Measurements from ENCODE around the gene PEA15.
A peak's percentile ranks its signal among the peaks of the same experiment; 100 is the strongest.

PEA15 gene

DNA sequence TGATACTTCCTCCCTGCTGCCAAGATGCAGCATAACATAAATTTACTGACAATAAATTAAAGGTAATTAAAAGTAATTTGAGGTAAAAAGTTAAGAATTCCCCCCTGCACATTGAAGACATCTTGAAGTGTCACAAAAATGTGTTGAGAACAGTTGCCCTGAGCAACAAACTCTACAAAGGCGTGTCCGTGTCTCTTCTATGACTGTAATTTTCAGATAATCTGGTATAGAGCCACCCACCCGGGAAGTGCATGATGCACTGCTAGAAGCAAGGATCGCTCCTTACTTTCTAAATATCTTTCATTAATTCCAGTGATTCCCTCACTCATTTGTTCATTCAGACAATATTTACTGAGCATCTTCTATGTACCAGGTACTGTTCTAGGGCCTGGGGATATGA, 25.8 kb upstream of the PEA15 start:
- DNase-seq (ENCODE audit: low read depth): no peak

DNA sequence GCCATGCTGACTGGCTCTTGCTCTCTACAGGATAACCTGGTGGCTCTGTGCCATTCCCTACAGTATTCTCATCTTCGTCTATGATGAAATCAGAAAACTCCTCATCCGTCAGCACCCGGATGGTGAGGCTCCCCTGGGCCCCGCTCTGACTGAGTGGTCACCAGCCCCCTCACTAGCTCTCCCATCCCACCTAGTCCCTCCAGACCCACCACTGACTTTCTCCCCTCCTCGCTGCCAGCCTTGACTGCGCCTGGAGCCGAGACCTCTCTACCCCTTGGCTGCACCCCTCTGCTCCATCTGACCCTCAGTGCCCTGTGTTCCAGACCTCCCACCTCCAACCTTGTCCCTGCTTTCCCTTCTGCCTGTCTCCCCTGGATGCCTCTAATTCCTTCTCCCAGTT, 18.9 kb upstream of the PEA15 start:
- DNase-seq (ENCODE audit: low read depth): no peak

DNA sequence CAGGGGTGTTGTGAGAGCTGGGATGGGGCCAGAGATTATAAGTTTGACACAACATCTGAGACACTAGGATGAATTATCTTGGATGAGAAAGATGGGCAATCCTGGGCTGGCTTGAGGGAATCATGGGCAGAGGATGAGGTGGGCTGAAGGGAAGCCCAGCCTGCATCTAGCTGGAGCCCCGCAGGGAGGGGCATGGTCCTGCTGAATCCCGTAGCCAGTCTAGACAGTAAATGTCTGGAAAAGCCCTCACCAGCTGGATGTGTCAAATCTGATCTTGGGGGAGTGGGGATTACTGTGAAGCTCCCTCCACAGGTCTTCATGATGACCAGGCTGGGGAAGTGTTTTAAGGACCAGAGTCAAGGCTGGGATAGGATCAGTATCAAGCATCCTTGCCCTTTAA, 18.5 kb upstream of the PEA15 start:
- no peak for DNase-seq (ENCODE audit: low read depth)

DNA sequence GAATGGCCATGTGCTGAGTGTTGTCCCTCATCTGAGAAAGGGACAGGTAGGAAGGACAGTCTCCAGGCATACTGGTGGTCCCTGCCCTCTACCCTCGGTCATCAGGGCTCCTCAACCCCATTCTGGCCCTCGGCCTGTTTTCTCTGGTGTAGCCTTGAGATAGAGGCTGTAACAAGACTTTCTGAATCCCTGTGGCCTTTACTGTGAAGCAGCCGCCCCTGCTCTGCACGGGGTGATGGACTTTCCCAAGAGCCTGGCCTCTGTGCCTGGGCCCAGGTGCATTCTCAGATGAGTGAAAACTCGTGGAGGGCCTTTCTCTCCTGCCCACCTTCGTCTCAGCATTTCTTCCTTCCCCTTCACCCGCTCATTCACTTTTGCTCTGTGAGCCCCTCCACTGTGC, 17.8 kb upstream of the PEA15 start:
- DNase-seq (ENCODE audit: low read depth): no peak

DNA sequence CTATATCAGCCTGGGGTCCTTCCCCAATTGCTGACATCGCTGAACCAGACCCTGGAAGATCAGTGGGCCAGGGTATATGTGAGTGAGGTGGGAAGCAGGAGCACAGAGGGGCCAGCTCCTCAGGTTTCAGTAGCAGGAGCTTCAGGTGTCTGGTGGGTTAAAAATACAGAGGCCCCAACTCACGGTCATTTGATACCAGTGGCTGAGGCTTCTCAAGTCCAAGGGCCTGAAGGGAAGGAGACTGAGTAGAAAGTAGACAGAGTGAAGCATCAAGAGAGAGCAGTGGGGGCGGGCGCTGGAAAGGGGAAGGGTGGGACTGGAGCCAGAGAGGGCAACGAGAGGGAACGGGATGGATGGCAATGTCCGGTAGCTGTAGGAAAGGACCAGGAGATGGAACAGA, 16.8 kb upstream of the PEA15 start:
- no peak for DNase-seq (ENCODE audit: low read depth)

DNA sequence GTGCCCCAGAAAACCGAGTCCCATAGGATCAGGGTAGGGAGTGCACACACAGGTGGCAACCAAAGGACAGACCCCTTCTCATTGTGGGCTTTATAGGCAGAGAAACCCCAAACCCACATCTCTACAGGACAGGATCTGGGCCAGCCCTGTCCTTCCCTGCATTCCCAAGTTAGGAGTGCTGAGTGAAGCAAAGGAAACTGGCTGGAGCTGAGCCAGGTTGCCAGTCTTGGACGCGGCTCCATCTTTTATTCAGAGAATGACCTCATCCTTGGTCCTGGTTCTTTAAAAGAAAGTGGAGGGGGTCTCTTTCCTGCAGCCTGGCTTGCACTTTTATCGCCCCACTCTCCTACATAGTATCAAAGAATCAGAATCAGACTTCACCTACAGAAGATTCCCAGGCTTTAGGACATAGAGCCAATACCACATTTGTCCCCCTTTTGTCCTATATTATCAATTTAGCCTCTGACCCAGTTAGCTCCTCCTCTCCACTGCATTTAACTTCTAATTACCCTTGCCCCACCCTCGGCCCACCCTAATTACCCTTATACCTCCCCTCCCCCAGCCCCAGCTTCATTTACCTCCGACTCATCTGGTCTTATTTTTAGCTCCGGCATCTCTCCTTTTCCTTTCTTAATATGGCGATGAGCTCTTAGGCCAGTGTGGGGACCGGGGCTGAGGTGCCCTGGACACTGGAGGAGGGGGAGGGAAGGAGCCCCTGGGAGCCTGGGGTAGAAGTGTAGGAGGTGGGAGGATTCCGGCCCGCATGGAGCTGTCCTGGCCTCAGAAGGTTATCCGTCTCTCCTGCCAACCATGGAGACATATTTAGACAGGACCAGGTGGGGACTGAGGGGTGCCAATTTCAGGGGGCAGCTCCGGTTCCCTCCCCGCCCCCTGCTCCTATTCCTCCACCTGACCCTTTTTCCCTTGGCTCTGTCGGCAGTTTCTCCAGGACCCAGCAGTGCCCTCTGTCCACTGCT, 15.2 kb upstream of the PEA15 start, which contains the start of gene CASQ1:
Gene CASQ1 (plus strand): TSS at position 927 of the 977 bp plus-strand sequence. CDS start 177 bp downstream, outside the sequence.
- DNase-seq (ENCODE audit: low read depth): peak; percentile 68

DNA sequence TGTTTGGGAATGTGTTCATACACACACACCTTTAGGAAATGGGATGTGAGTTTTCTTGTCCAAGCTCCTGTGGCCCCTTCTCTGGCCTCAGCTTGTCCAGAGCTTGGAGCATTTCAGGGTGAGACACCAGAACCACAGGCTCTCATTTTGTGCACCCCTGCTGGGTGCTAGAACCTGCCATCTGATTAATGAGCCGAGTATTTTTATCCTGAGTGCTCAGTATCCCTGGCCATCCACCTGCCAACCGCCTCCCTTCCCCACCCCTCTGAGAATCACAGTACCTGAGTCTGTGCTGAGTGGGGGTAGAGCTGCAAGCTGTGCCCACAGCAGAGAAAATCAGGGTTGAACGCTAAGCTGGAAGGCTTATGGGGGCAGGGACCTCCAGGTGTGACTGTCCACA, 13.4 kb upstream of the PEA15 start:
- no peak for DNase-seq (ENCODE audit: low read depth)

DNA sequence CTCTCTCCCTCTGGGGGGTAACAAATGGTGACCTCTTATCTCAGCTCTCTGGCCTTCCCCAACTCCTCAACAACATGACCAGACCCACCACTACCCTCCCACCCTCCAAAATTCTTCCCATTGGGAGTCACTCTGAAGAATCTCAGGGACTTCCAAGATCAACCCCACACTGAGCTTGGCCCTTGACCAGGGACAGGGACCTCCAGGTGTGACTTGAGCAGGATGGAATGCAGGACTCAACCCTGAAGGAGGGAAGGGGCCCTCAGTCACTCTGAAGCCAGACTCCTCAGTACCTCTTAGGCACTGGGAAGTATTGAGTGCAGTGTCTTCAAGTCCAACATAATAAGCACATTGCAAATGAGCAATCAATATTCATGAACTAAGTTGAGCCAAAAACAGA, 12.9 kb upstream of the PEA15 start:
- DNase-seq (ENCODE audit: low read depth): no peak

DNA sequence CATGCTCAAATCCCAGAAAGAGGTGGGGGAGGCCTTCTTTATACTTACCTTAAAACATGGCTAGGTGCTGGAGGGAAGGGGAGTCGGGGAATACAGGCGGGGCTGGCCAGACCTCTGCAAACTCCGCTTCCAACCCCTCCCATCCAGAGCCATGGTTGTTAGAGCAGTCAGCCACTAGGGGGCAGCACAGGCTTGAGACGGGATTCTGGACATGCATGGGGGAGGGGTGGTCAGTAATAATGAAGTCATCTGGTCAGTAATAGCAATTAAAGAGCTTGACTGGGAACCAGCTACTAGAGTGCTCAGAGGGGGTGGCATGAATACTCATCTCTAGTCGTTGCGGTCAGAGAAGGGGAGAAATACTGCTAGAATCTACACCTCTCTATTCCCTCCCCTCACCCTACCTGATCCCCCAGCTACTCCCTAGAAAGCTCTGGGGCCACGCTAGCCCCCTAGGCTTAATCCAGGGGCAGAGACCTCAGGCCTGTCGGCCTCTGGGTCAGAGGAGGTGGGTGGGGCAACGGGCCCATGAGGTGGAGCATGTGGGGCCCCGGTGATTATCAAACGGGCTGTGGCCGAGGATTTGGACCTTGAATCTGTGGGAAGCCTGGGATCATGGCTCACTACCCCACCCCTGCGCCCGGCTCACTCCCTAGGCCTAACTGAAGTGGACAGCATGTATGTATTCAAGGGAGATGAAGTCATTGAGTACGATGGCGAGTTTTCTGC, 11.9 kb upstream of the PEA15 start:
- DNase-seq (ENCODE audit: low read depth): peak; percentile 91

DNA sequence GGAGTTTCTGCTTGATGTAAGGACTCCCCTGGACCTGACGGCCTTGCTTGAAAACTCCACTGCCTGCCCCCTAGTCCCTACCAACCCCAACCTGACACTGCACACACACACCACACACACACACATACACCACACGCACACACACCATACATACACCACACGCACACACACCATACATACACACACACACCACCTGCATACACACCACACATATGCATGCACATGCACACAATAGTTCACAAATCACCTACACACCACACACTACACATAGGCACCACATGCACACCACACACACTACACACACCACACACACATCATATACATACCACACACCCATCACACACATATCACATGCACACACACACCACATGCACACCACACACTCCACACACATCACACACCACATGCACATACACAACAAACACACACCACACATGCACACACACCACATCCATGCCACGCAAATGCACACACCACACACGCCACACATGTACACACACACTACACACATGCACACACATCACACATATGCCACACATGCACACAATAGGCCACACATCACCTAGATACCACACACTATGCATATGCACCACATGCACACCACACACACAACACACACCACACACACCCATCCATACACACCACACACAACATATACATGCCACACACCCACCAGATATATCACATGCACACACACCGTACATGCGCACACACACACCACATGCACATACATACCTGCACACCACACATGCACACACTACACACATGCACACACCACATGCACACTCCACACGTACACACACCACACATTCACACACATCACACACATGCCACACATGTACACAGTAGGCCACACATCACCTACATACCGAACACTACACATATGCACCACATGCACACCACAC, 11.1 kb upstream of the PEA15 start:
- DNase-seq (ENCODE audit: low read depth): no peak

DNA sequence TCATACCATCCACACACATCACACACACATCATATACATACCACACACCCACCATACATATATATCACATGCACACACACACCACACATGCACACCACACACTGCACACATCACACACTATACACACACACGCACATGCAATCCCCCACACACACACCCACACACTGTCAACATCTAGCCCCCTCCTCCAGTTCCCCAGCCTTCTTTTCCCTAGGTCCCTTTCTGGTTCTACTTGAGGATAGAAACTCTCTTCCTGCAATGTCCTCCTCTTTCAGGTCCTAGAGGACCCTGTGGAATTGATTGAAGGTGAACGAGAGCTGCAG, 10.5 kb upstream of the PEA15 start:
- no peak for DNase-seq (ENCODE audit: low read depth)

DNA sequence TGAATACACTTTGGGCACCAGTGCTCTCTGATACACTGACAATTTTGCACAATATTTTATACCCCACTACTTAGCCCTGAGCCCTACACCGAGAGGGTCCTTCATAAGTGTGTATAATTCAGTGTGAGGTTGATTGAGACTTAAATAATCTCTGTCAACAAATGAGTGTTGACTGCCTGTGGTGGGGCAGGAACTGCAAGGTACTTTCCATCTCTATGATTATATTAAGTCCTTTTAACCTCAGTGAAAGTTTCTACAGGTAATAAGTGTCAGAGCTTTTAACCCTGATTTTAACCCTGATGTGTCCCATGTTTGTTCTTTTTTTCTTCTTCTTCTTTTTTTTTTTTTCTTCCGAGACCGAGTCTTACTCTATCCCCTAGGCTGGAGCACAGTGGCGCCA, 9.0 kb upstream of the PEA15 start:
- DNase-seq (ENCODE audit: low read depth): no peak

DNA sequence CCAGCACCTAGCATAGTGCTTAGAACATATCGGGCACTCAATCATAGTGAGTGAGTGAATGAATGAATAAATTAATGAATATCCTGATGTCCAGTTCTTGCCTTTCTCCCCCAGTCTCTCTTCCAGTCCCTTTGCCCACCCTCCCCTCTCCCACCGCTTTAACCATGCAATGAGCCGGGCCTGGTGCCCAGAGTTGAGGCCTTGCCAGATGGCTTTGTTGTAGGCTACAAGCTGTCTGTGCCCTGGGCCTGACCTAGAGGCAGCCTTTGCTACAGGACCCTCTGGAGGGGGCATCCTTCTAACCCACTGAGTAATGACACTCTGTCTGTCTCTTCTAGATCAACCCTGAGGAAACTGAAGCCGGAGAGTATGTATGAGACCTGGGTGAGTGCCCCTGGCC, 8.0 kb upstream of the PEA15 start:
- DNase-seq (ENCODE audit: low read depth): no peak

DNA sequence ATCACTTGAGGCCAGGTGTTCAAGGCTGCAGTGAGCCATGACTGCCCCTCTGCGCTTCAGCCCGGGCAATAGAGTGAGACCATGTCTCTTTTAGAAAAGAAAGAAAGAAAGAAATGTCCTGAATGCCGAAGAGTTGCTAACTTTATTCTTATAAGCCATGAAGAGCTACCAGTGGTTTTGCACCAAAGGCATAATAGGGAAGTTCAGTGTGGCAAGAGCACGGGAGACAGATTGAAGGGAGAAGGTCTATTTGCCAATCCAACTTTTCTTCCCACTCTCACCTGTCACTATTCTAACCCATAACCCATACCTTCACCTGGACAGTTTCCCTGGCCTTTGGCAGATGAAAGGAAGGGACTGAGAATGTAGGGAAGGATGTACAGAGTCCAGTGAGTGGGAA, 4.4 kb upstream of the PEA15 start:
- no peak for DNase-seq (ENCODE audit: low read depth)

DNA sequence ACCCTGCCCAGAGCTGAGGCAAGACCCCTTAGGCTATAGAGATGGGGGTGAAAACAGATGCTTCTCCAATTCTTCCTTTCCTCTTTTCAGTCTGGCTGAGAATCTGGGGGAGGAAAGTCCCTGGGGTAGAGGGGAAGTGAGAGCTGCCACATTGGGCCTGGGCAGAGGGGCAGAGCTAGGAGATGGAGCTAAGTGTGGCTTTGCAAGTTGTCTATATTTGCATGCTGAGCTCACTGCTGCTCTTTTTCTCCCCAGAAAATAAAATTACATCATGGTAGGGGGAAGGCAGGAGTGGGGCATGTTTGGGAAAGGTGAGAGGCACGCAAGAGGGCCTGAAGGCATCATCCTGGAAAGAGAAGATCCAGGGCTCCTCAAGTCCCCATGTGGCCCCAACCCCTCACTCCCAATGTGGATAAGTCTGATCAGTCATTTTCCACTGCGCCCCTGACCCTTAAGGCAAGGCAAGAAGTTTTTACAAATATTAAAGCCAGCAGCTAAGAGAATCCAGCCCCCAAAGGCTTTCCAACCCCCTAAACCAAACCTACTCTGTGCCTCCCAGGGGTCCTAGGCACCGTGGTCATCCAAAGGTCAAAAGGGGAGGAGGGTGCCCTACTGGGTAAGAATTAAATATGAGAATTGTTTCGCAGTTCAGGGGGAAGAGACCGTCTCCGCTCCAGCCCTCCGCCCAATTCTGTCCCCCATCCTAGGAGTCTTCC, 500 bp upstream of the PEA15 start:
- peak; percentile 21 for DNase-seq (ENCODE audit: low read depth)

DNA sequence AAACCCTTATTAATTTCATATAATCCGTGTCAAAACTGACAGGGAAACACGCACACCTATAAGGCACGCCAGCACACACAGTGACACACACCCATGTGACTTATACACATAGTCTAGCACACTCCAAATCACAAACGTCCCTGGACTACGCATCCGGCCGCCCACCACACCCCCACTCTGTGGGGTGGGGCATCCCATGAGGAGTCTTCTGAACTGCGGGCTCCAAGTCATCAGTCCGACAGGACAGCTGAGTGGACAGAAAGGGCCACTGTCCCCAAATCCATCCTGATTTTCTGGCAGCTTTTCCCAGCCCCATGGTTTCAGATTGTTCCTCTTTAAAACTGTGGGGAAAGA, 829 bp downstream of the PEA15 start:
- DNase-seq (ENCODE audit: low read depth): peak; percentile 80

DNA sequence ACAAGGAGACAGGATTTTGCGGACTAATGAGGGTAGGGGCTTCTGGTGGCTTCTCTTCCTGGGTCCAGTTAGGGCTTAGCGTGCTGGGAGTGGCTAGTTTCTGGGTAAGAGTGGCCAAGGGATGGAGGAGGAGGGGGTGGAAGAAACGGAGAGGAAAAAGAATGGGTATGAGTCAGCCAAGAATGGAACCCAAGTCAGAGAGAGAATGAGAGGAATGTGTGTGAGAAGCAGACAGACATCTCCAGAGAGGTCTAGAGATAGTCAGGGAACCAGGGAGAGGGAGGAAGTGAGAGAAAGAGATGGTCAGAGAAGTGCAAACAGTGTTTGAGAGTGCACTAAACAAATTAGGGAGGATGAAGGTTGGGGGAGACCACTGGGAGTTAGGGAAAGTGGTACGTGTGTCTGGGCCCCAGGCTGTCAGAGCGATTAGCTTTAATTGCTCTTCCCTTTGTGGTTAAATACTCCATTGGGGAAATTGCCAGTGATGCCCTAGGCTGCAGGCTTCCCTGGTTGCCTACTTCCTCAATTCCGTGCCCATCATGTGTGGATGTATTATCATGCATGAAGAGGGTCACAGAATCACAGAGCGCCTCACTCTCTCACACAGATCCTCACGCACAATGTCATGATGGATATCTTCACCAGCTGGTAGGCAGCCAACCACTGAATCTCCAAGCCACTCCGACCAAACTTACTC, 1.4 kb downstream of the PEA15 start:
- DNase-seq (ENCODE audit: low read depth): peak; percentile 97

DNA sequence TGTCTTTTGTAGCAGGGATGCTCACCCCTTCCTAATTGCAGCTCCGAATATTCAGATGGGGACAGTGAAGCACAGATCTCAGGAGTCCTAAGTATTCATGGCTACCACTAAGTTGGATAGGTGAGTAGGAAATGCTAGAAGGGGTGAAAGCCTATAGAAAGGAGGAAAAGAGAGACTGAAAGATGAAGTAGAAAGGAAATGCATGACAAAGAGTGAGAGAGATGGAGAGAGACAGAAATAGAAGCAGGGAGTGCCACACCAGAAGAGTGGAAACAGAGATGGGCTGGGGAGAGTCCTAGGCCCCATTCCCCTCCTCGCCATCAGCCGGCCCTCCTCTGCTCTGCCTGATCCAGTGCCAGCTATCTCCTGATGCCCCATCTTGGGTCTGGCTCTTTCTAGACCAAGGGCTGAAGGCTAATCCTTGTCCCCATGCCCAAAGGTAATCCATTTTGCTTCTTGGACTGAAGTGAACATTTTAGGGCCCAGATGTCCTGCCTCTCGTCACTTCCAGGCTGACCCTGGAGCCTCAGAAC, 2.0 kb downstream of the PEA15 start:
- no peak for DNase-seq (ENCODE audit: low read depth)

DNA sequence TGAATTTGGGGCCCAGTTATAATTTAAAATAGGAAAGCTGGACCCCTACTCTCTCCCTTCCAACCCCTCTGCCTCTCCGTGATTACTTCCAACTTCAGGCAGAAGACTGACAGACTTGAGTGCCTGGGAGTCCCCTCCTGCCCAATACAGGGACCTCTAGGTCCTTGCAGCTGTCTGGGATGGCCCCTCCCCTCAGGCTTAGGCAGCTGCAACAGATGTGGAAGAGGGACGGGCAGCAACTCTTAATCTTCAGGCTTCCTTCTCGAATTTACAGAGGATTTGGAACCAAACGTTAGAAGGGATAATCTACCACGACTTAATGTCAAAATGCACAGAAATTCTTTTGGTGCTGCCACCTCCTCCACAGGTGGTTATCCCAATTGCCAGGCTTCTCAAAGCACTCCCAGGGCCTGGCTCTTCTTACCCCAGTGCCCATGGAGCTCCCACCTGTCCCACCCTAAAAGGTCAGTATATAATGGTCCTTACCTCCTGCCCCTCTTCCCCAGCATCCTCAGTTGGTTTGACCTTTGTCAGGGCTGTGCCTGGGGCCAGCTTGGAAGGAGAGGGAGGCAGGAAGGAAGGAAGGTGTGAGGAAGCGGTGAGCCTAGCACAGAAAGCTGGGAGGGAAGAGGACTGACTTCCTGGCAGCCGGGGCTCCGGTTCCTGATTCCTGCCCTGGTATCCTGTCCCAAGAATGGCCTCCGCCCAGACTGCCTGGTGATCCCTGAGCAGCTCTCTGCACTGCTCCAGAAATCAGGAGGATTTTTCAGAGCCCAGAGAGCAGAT, 2.8 kb downstream of the PEA15 start:
- DNase-seq (ENCODE audit: low read depth): peak; percentile 22
